ENCODE results near the gene MAEA.

The MAEA gene

DNA sequence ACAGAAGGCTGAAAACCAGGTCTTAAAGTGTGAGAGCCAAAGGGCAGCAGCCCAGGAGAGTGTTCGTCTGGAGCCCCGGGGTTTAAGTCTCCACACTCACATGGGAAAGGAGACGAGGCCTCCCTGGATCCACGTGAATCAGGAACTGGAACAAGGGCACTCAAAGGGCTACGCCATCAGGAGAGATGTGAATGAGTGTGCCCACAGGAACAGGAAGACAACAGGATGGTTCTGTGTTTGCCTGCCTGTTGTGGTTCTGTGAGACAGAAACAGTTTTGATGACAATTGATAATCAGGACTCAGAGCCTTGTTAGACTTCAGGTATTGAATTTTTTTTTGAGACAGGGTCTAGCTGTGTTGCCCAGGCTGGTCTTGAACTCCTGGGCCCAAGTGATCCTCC lies 35.9 kb upstream of the MAEA start:
- peaks cover 19% of the 10 kb centered on the region for H3K9me3 ChIP-seq (ENCODE audit: severe bottlenecking)
- H3K27ac ChIP-seq, result no peak overlapping the region
- TF ChIP-seq, protein P1, sequence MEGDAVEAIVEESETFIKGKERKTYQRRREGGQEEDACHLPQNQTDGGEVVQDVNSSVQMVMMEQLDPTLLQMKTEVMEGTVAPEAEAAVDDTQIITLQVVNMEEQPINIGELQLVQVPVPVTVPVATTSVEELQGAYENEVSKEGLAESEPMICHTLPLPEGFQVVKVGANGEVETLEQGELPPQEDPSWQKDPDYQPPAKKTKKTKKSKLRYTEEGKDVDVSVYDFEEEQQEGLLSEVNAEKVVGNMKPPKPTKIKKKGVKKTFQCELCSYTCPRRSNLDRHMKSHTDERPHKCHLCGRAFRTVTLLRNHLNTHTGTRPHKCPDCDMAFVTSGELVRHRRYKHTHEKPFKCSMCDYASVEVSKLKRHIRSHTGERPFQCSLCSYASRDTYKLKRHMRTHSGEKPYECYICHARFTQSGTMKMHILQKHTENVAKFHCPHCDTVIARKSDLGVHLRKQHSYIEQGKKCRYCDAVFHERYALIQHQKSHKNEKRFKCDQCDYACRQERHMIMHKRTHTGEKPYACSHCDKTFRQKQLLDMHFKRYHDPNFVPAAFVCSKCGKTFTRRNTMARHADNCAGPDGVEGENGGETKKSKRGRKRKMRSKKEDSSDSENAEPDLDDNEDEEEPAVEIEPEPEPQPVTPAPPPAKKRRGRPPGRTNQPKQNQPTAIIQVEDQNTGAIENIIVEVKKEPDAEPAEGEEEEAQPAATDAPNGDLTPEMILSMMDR (IDR thresholded peaks at IDR 0.05; ENCODE audit: low read depth, low read length), result no peak
- no peaks in the 10 kb centered on the region for H3K27me3 ChIP-seq (ENCODE audit: insufficient read depth, low read depth, severe bottlenecking)
- peaks cover 21% of the 10 kb centered on the region for H3K36me3 ChIP-seq
- DNase-seq, result no peak
- no peak overlapping the region for H3K4me3 ChIP-seq (ENCODE audit: low read depth, low read length)

DNA sequence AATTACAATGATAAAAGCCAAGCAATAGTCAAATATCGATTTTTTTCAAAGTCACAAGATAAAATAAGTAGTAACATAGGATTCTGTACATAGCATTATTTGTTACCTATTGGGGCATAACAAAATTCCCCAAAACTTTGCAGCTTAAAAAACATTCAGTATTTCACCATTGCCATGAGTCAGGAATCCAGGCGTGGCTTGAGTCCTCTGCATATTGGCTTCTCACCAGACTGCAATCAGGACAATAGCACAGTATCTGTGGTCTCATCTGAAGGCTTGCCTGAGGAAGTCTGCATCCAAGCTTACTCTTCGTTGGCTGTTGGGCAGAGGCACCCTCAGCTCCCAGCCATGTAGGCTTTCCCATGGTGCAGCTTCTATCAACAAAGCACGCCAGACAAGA lies 34.5 kb upstream of the MAEA start:
- no peak for DNase-seq

DNA sequence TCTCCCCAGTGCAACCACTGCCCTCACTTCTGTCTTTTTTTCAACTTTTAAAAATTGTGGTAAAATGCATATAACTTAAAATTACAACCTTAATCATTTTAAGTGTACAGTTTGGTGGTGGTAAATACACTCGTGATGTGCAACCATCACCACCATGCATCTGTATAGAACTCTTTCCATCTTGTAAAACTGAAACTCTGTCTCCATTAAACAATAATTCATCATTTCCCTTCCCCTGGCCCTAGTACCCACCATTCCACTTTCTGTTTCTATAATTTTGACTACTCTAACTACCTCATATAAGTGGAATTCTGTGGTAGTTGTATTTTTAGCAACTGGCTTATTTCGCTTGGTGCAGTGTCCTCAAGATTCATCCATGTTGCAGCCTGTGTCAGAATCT lies 34.0 kb upstream of the MAEA start:
- Histone ChIP-seq H3K9me3 (ENCODE audit: severe bottlenecking) (peaks cover 13% of the 10 kb centered on the region), H3K36me3 (peaks cover 16% of the 10 kb centered on the region), H3K4me3 (ENCODE audit: low read depth, low read length) (no peak overlapping the region), H3K27ac (no peak overlapping the region), H3K27me3 (ENCODE audit: insufficient read depth, low read depth, severe bottlenecking) (no peaks in the 10 kb centered on the region)
- TF ChIP-seq, protein P1 (IDR thresholded peaks at IDR 0.05; ENCODE audit: low read depth, low read length), result no peak
- DNase-seq, result no peak

More for the DNA sequence above, 34.5 kb upstream of the MAEA start:
- peaks cover 21% of the 10 kb centered on the region for H3K36me3 ChIP-seq
- H3K4me3 ChIP-seq (ENCODE audit: low read depth, low read length), result no peak overlapping the region
- H3K27me3 ChIP-seq (ENCODE audit: insufficient read depth, low read depth, severe bottlenecking), result no peaks in the 10 kb centered on the region
- TF ChIP-seq, protein P1 (IDR thresholded peaks at IDR 0.05; ENCODE audit: low read depth, low read length), result no peak
- H3K9me3 ChIP-seq (ENCODE audit: severe bottlenecking), result peaks cover 18% of the 10 kb centered on the region
- H3K27ac ChIP-seq, result no peak overlapping the region

DNA sequence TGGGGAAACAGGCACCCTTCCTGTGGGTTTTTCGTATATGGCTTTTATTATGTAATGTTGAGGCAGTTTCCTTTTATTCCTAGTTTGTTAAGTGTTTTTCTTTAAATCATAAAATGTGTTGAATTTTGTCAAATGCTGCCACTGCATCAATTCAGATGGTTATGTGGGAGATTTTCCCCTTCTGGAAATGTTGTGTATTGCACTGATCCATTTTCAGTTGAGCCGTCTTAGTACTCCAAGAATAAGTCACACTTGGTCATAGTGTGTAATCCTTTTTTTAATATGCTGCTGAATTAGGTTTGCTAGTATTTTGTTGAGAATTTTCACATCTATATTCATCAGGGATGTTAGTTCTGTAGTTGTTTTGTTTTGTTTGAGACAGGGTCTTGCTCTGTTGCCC lies 31.2 kb upstream of the MAEA start:
- TF ChIP-seq, protein P1 (IDR thresholded peaks at IDR 0.05; ENCODE audit: low read depth, low read length), result no peak
- Histone ChIP-seq H3K9me3 (ENCODE audit: severe bottlenecking) (peaks cover 1% of the 10 kb centered on the region), H3K4me3 (ENCODE audit: low read depth, low read length) (no peak overlapping the region), H3K27ac (no peak overlapping the region), H3K27me3 (ENCODE audit: insufficient read depth, low read depth, severe bottlenecking) (no peaks in the 10 kb centered on the region), H3K36me3 (peaks cover under 1% of the 10 kb centered on the region; the same call in 1 of the 2 replicates)
- no peak for DNase-seq

DNA sequence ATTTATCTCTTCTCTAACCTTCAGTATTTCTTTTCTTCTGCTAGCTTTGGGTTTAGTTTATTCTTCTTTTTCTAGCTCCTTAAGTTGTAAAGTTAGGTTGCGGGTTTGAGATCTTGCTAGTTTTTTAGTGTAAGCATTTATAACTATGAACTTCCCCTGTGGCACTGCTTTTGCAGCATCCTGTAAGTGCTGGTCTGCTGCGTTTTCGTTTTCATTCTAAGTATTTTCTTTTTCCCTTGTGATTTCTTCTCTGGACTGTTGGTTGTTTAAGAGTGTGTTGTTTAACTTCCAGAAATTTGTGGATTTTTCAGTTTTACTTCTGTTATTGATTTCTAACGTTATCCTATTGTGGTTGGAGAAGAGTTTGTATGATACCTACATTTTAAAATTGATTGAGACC lies 29.7 kb upstream of the MAEA start:
- no peaks in the 10 kb centered on the region for H3K27me3 ChIP-seq (ENCODE audit: insufficient read depth, low read depth, severe bottlenecking)
- H3K4me3 ChIP-seq (ENCODE audit: low read depth, low read length), result no peak overlapping the region
- TF ChIP-seq, protein P1 (IDR thresholded peaks at IDR 0.05; ENCODE audit: low read depth, low read length), result no peak
- no peak overlapping the region for H3K27ac ChIP-seq
- DNase-seq, result no peak
- H3K9me3 ChIP-seq (ENCODE audit: severe bottlenecking), result peaks cover 4% of the 10 kb centered on the region
- H3K36me3 ChIP-seq, result peaks cover 5% of the 10 kb centered on the region; the same call in 1 of the 2 replicates

DNA sequence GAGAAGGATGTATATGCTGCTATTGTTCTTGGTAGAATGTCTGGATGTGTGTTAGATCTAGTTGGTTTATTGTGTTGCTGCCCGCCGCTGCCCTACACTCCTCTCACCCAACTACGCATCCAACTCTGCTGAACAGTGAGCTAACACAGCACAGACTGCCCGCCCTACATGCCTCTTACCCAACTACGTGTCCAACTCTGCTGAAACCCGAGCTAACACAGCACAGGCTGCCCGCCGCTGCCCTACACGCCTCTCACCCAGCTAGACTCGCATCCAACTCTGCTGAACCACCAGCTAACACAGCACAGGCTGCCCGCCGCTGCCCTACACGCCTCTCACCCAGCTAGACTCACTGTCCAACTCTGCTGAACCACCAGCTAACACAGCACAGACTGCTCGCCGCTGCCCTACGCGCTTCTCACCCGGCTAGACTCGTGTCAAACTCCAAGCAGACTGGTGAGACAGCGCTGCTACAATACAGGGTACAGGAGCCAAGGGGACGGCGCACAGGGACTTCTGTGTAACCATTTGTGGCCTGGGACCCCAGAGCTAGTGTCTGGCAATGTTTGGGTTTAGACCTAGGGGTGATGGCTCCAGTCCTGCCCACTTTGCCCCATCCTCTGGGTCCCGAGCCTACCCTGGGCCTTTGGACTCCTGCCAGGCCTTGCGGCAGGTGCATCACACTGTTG lies 29.1 kb upstream of the MAEA start:
- no peak for DNase-seq

More for the DNA sequence above, 29.1 kb upstream of the MAEA start:
- TF ChIP-seq, protein P1 (IDR thresholded peaks at IDR 0.05; ENCODE audit: low read depth, low read length), result no peak
- Histone ChIP-seq H3K4me3 (ENCODE audit: low read depth, low read length) (no peak overlapping the region), H3K27ac (no peak overlapping the region), H3K27me3 (ENCODE audit: insufficient read depth, low read depth, severe bottlenecking) (no peaks in the 10 kb centered on the region), H3K36me3 (peaks cover 5% of the 10 kb centered on the region; the same call in 1 of the 2 replicates), H3K9me3 (ENCODE audit: severe bottlenecking) (peaks cover 4% of the 10 kb centered on the region)

Data from WERI-Rb-1 (cell line).